ENCODE measurements around the gene PKLR.

DNA sequence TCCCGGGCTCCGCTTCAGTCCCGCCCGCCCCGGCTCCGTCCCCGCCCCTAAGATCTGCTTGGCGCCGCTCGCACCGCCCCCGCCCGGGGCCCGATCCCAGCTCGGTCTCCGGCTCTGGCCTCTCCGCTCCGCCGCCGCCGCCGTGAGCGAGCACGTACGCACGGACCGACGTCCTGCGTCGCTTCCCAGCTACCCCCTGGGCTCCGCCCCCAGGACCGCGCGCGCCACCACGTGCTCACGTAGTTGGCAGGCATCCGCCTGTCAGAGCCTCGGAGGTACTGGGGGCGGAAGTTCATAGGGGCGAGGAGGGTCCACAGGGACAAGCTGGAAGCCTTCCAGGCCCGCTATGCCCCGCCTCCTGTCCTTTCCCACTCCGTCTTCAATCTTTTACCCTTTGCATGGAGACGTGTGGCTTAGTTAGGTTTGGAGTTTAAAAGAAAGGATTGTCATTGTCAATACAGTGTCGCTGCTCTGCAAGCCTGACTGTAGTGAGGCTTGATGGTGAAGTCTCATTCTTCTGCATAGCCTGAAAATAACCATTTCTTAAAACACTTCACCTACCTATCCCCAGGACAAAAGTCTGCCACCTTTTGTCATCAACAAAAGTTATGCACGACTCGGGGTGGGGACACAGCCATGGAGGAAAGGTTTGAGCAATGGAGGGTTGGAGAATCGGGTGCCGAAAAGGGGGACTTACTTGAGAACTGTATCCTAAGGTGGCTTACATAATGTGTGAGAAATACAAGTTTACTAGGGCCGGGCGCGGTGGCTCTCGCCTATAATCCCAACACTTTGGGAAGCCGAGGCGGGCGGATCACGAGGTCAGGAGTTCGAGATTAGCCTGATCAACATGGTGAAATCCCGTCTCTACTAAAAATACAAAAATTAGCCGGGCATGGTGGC is 27.6 kb downstream of the PKLR start, which contains the start of gene CLK2:
- TF ChIP-seq, protein P1, sequence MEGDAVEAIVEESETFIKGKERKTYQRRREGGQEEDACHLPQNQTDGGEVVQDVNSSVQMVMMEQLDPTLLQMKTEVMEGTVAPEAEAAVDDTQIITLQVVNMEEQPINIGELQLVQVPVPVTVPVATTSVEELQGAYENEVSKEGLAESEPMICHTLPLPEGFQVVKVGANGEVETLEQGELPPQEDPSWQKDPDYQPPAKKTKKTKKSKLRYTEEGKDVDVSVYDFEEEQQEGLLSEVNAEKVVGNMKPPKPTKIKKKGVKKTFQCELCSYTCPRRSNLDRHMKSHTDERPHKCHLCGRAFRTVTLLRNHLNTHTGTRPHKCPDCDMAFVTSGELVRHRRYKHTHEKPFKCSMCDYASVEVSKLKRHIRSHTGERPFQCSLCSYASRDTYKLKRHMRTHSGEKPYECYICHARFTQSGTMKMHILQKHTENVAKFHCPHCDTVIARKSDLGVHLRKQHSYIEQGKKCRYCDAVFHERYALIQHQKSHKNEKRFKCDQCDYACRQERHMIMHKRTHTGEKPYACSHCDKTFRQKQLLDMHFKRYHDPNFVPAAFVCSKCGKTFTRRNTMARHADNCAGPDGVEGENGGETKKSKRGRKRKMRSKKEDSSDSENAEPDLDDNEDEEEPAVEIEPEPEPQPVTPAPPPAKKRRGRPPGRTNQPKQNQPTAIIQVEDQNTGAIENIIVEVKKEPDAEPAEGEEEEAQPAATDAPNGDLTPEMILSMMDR (IDR thresholded peaks at IDR 0.05; ENCODE audit: insufficient read depth, low read length), result no peak
- no peak for TF ChIP-seq REST (IDR thresholded peaks at IDR 0.05; ENCODE audit: insufficient replicate concordance, low read depth)
- TF ChIP-seq POLR2AphosphoS5 (IDR thresholded peaks at IDR 0.05; ENCODE audit: low read depth), result peak; percentile 80
- no peak for TF ChIP-seq GABPA (IDR thresholded peaks at IDR 0.05; ENCODE audit: low read depth)
